Measurements from ENCODE around the gene ATP5PO.

The ATP5PO gene

GRCh38 chr21:33915368-33916199 lies at the start of gene ATP5PO:
Gene ATP5PO, minus strand, starts transcription at chr21:33915804. Its CDS starts 41 bp downstream, at chr21:33915763.
- peak; percentile 97 for DNase-seq (ENCODE audit: low spot score)

- DNase-seq (ENCODE audit: low spot score): no peak
Measured at GRCh38 chr21:33964706-33965325, 49.2 kb upstream of the ATP5PO start.

- DNase-seq (ENCODE audit: low spot score): no peak
Measured at GRCh38 chr21:33963848-33964555, 48.4 kb upstream of the ATP5PO start.

GRCh38 chr21:33962290-33962689 lies 46.7 kb upstream of the ATP5PO start:
- no peak for DNase-seq (ENCODE audit: low spot score)

GRCh38 chr21:33961061-33961460 lies 45.5 kb upstream of the ATP5PO start:
- DNase-seq (ENCODE audit: low spot score): no peak

GRCh38 chr21:33959680-33960079 lies 44.1 kb upstream of the ATP5PO start:
- no peak for DNase-seq (ENCODE audit: low spot score)

GRCh38 chr21:33954395-33954794 lies 38.8 kb upstream of the ATP5PO start:
- no peak for DNase-seq (ENCODE audit: low spot score)

GRCh38 chr21:33951276-33952178 lies 35.9 kb upstream of the ATP5PO start:
- DNase-seq (ENCODE audit: low spot score): no peak

GRCh38 chr21:33950431-33951079 lies 35.0 kb upstream of the ATP5PO start:
- DNase-seq (ENCODE audit: low spot score): no peak

- DNase-seq (ENCODE audit: low spot score): no peak
Measured at GRCh38 chr21:33949516-33950430, 34.2 kb upstream of the ATP5PO start.

- DNase-seq (ENCODE audit: low spot score): no peak
Measured at GRCh38 chr21:33948951-33949444, 33.4 kb upstream of the ATP5PO start.

GRCh38 chr21:33948096-33948950 lies 32.7 kb upstream of the ATP5PO start:
- peak; percentile 78 for DNase-seq (ENCODE audit: low spot score)

GRCh38 chr21:33947451-33948095 lies 32.0 kb upstream of the ATP5PO start:
- peak; percentile 96 for DNase-seq (ENCODE audit: low spot score)

GRCh38 chr21:33945652-33946270 lies 30.2 kb upstream of the ATP5PO start:
- no peak for DNase-seq (ENCODE audit: low spot score)

- DNase-seq (ENCODE audit: low spot score): no peak
Measured at GRCh38 chr21:33944185-33944763, 28.7 kb upstream of the ATP5PO start.

- DNase-seq (ENCODE audit: low spot score): no peak
Measured at GRCh38 chr21:33943293-33943692, 27.7 kb upstream of the ATP5PO start.

GRCh38 chr21:33942426-33942825 lies 26.8 kb upstream of the ATP5PO start:
- no peak for DNase-seq (ENCODE audit: low spot score)

GRCh38 chr21:33940881-33941245 lies 25.3 kb upstream of the ATP5PO start:
- DNase-seq (ENCODE audit: low spot score): no peak
